ENCODE results near the gene KRT78. TPM values are rescaled to one million over a fixed set of nuclear protein-coding genes. Genes with fewer than 3 reads are reported as not detected.

KRT78 gene
- total and polyA plus RNA-seq, 2 of the 13 experiments (the other 11 are each of a cell fraction or from before 2014, with no cell fraction given), result not detected

- TF ChIP-seq SNAPC4 (CRISPR knock-in tag; IDR thresholded peaks at IDR 0.05) (no peak), TRAFD1 (CRISPR knock-in tag; IDR thresholded peaks at IDR 0.05; ENCODE audit: borderline replicate concordance) (no peak), ZFP37 (CRISPR knock-in tag; IDR thresholded peaks at IDR 0.05; ENCODE audit: borderline replicate concordance) (no peak), HNF4G (IDR thresholded peaks at IDR 0.05; ENCODE audit: borderline replicate concordance, low read depth, low read length) (peak; percentile 89), HNF4G (CRISPR knock-in tag; IDR thresholded peaks at IDR 0.05; ENCODE audit: borderline replicate concordance, low read depth) (no peak), CCAR2 (optimal IDR thresholded peaks at IDR 0.05; ENCODE audit: low read depth, low read length) (no peak), CREB1 (IDR thresholded peaks at IDR 0.05) (no peak), CREB1 (CRISPR knock-in tag; IDR thresholded peaks at IDR 0.05) (peak; percentile 84), ZFP36 (IDR thresholded peaks at IDR 0.05; ENCODE audit: borderline replicate concordance, low read depth, low read length, partially characterized antibody) (no peak), ZNF724P (CRISPR knock-in tag; IDR thresholded peaks at IDR 0.05; ENCODE audit: borderline replicate concordance) (no peak), ASH2L (IDR thresholded peaks at IDR 0.05; ENCODE audit: insufficient read length, low read depth, low read length) (peak; percentile 56), GATA4 (IDR thresholded peaks at IDR 0.05; ENCODE audit: borderline replicate concordance, low read depth) (peak; percentile 85; the same call in 1 of the 2 replicates), LRRFIP1 (CRISPR knock-in tag; conservative IDR thresholded peaks at IDR 0.05) (no peak), ARID3A (IDR thresholded peaks at IDR 0.05; ENCODE audit: low read depth, low read length) (peak; percentile 96), POGZ (CRISPR knock-in tag; IDR thresholded peaks at IDR 0.05) (no peak), RAD51 (IDR thresholded peaks at IDR 0.05; ENCODE audit: borderline replicate concordance) (no peak), KDM2A (CRISPR knock-in tag; IDR thresholded peaks at IDR 0.05; ENCODE audit: borderline replicate concordance, low read depth) (peak; percentile 66; the same call in 1 of the 2 replicates)
Measured at GRCh38 chr12:52884526-52885293, 35.9 kb upstream of the KRT78 start (continued).
